IMR-90 (cell line): ENCODE results near the gene GNA14. TPM values are rescaled to one million over a fixed set of nuclear protein-coding genes. Genes with fewer than 3 reads are reported as not detected.

ENCODE experiments used
- ATAC-seq: fragments of 200-7000 bp; cut with Tn5 transposase; 2 replicates; pipeline ENCODE4 v1.9.1; 2020; ENCODE audit warnings: low read depth, mild to moderate bottlenecking, moderate library complexity
- BruUV-seq: library from RNA; stranded (reverse); fragments of 400-500 nt; replicated peaks from 2 replicates; lab custom pipeline; 2021; lab: Mats Ljungman, UMichigan
- CTCF ChIA-PET: fragments of 300-600 bp; formaldehyde crosslinking; extraction: SDS; loops from one replicate; lab custom pipeline; 2021; ENCODE audit warnings: antibody characterized with exemption; lab: Yijun Ruan, JAX
- POLR2A ChIA-PET: fragments of 300-600 bp; sonication (Branson Sonifier 250); formaldehyde crosslinking; loops from one replicate; lab custom pipeline; 2022; ENCODE audit warnings: antibody characterized with exemption; ENCODE audit not compliant: unreplicated experiment; lab: Charles Lee
- DNase-seq: peaks from one replicate; pipeline ENCODE4 v3.0.0; 2013
- H2AFZ ChIP-seq: replicated peaks from 2 replicates; pipeline ENCODE3; 2013; ENCODE audit warnings: low read length, mild to moderate bottlenecking; ENCODE audit not compliant: poor library complexity
- H2AK5ac ChIP-seq: 2 replicates; pipeline ENCODE4 v1.6.1; 2013; ENCODE audit warnings: low read depth, low read length, inconsistent platforms
- H2AK9ac ChIP-seq: replicated peaks from 2 replicates; pipeline ENCODE3; 2013; ENCODE audit warnings: mild to moderate bottlenecking, low read depth, low read length, moderate library complexity; ENCODE audit not compliant: poor library complexity
- H2BK120ac ChIP-seq: 2 replicates; pipeline ENCODE4 v1.6.1; 2013; ENCODE audit warnings: low read depth, low read length, inconsistent platforms
- H2BK15ac ChIP-seq: 3 replicates; pipeline ENCODE4 v1.6.1; 2013; ENCODE audit warnings: low read depth, low read length, inconsistent platforms
- H2BK20ac ChIP-seq: 2 replicates; pipeline ENCODE4 v1.6.1; 2013; ENCODE audit warnings: low read depth, mild to moderate bottlenecking, inconsistent platforms, low read length, moderate library complexity
- H2BK5ac ChIP-seq: 2 replicates; pipeline ENCODE4 v1.6.1; 2013; ENCODE audit warnings: mild to moderate bottlenecking, low read depth, low read length, inconsistent platforms; ENCODE audit not compliant: poor library complexity, severe bottlenecking
- H3K14ac ChIP-seq: replicated peaks from 2 replicates; pipeline ENCODE4 v1.6.1; 2013; ENCODE audit warnings: low read depth, low read length, inconsistent platforms
- H3K18ac ChIP-seq: 2 replicates; pipeline ENCODE4 v1.6.1; 2013; ENCODE audit warnings: low read depth, low read length, control low read depth
- H3K23ac ChIP-seq: 2 replicates; pipeline ENCODE4 v1.6.1; 2013; ENCODE audit warnings: low read depth, low read length, inconsistent platforms
- H3K27ac ChIP-seq: 2 replicates; pipeline ENCODE4 v1.5.1; 2013; ENCODE audit warnings: mild to moderate bottlenecking, control low read depth, low read length; ENCODE audit not compliant: insufficient read depth
- H3K27me3 ChIP-seq: 2 replicates; pipeline ENCODE4 v1.6.1; 2013; ENCODE audit warnings: low read length; ENCODE audit not compliant: control insufficient read depth, insufficient read depth
- H3K36me3 ChIP-seq: 2 replicates; pipeline ENCODE4 v1.6.1; 2013; ENCODE audit warnings: low read length, mixed read lengths; ENCODE audit not compliant: control insufficient read depth, insufficient read depth
- H3K4ac ChIP-seq: 2 replicates; pipeline ENCODE4 v1.6.1; 2013; ENCODE audit warnings: low read depth, low read length, inconsistent platforms
- H3K4me1 ChIP-seq: 2 replicates; pipeline ENCODE4 v1.6.1; 2013; ENCODE audit warnings: low read length, mixed read lengths; ENCODE audit not compliant: control insufficient read depth, insufficient read depth
- H3K4me2 ChIP-seq: 2 replicates; pipeline ENCODE4 v1.6.1; 2013; ENCODE audit warnings: low read depth, mild to moderate bottlenecking, control low read depth, low read length, moderate library complexity
- H3K4me3 ChIP-seq: 2 replicates; pipeline ENCODE4 v1.5.1; 2013; ENCODE audit warnings: low read depth, mild to moderate bottlenecking, control low read depth, low read length, moderate library complexity; ENCODE audit not compliant: insufficient read depth
- H3K56ac ChIP-seq: 2 replicates; pipeline ENCODE4 v1.6.1; 2013; ENCODE audit warnings: low read length, inconsistent platforms; ENCODE audit not compliant: insufficient read depth; ENCODE audit errors: extremely low read depth
- H3K79me1 ChIP-seq, 2 experiments: 2 replicates each; pipeline ENCODE4 v1.6.1; 2013; ENCODE audit warnings: low read length in 2 of 2, inconsistent platforms in 1 of 2, low read depth in 1 of 2
- H3K9ac ChIP-seq: 2 replicates; pipeline ENCODE4 v1.6.1; 2013; ENCODE audit warnings: low read depth, low read length, control low read depth
- H3K9me1 ChIP-seq: 2 replicates; pipeline ENCODE4 v1.6.1; 2013; ENCODE audit warnings: low read length, inconsistent platforms; ENCODE audit not compliant: insufficient read depth
- H3K9me3 ChIP-seq: 2 replicates; pipeline ENCODE4 v1.6.1; 2013; ENCODE audit warnings: low read length; ENCODE audit not compliant: control insufficient read depth, insufficient read depth
- H4K20me1 ChIP-seq: 2 replicates; pipeline ENCODE4 v1.6.1; 2013; ENCODE audit warnings: low read length, inconsistent platforms; ENCODE audit not compliant: insufficient read depth
- H4K5ac ChIP-seq: 2 replicates; pipeline ENCODE4 v1.6.1; 2013; ENCODE audit warnings: mild to moderate bottlenecking, low read depth, low read length, control low read depth
- H4K8ac ChIP-seq, 2 experiments: 2 replicates each; pipeline ENCODE4 v1.6.1; 2013; ENCODE audit warnings: low read depth in 2 of 2, low read length in 2 of 2, control low read depth in 1 of 2, inconsistent platforms in 1 of 2
- H4K91ac ChIP-seq: 2 replicates; pipeline ENCODE4 v1.6.1; 2013; ENCODE audit warnings: low read depth, low read length, inconsistent platforms; ENCODE audit not compliant: insufficient read depth
- BHLHE40 ChIP-seq: fragments of 150-350 bp; IDR thresholded peaks from 2 replicates; pipeline ENCODE4 v1.6.1; 2016; ENCODE audit warnings: mild to moderate bottlenecking, low read depth, low read length
- CEBPB ChIP-seq: IDR thresholded peaks from 2 replicates; pipeline ENCODE4 v1.6.1; 2012; ENCODE audit warnings: low read depth, low read length, improper control_type of control experiment
- CTCF ChIP-seq: conservative IDR thresholded peaks from 2 replicates; pipeline ENCODE4 v1.5.1; 2012; ENCODE audit warnings: mild to moderate bottlenecking, low read depth, low read length, improper control_type of control experiment
- ELK1 ChIP-seq: fragments of 150-350 bp; IDR thresholded peaks from 2 replicates; pipeline ENCODE4 v1.6.1; 2016; ENCODE audit warnings: low read depth, mild to moderate bottlenecking, low read length, moderate library complexity, borderline replicate concordance
- FOS ChIP-seq: fragments of 150-350 bp; IDR thresholded peaks from 2 replicates; pipeline ENCODE4 v1.6.1; 2016; ENCODE audit warnings: low read depth, low read length
- MAZ ChIP-seq: IDR thresholded peaks from 2 replicates; pipeline ENCODE4 v1.6.1; 2012; ENCODE audit warnings: low read depth, mild to moderate bottlenecking, low read length, improper control_type of control experiment, moderate library complexity, borderline replicate concordance
- MXI1 ChIP-seq: IDR thresholded peaks from 2 replicates; pipeline ENCODE4 v1.6.1; 2012; ENCODE audit warnings: low read depth, mild to moderate bottlenecking, low read length, moderate library complexity, borderline replicate concordance
- RAD21 ChIP-seq: IDR thresholded peaks from 2 replicates; pipeline ENCODE4 v1.6.1; 2012; ENCODE audit warnings: low read length, improper control_type of control experiment
- RCOR1 ChIP-seq: IDR thresholded peaks from 2 replicates; pipeline ENCODE4 v1.6.1; 2012; ENCODE audit warnings: mild to moderate bottlenecking, low read length, improper control_type of control experiment; ENCODE audit not compliant: insufficient replicate concordance
- USF2 ChIP-seq: fragments of 150-350 bp; IDR thresholded peaks from 2 replicates; pipeline ENCODE4 v1.6.1; 2017; ENCODE audit warnings: mild to moderate bottlenecking, antibody characterized with exemption, low read length, low read depth
- WGBS, 2 experiments: methylation state at CpG; one replicate each; pipeline versions ENCODE4 v1.1.5 to v1.1.7; 2013; ENCODE audit warnings: missing lambda C conversion rate in 2 of 2; ENCODE audit not compliant: insufficient read length in 1 of 2; ENCODE audit errors: extremely low coverage in 2 of 2; 5-methylcytosine and 5-hydroxymethylcytosine counted together
- dilution Hi-C: fragments of 300-500 bp; cut with HindIII; formaldehyde crosslinking; loops from one replicate; pipeline ENCODE4 v1.14.3; 2018; ENCODE audit warnings: low sequenced_read_pairs; ENCODE audit not compliant: unreplicated experiment
- in situ Hi-C: fragments of 300-500 bp; cut with MboI; formaldehyde crosslinking; loops from 3 replicates; pipeline ENCODE4 v1.14.3; 2019; ENCODE audit warnings: low sequenced_read_pairs, inconsistent platforms, mixed read lengths
- intact Hi-C: fragments of 100-400 bp; cut with micrococcal nuclease; formaldehyde crosslinking; loops from 2 replicates; pipeline ENCODE4 v1.10.0; 2022
- polyA plus RNA-seq, 3 experiments: library from polyadenylated mRNA; depleted of rRNA; stranded (reverse); fragments of >200 nt; gene quantifications; 2 replicates each; pipeline ENCODE4 v1.2.3, GENCODE V29; 2012; ENCODE audit warnings: low replicate concordance in 1 of 3
- total RNA-seq: library from RNA; depleted of rRNA; stranded (reverse); fragments of >200 nt; gene quantifications from 2 replicates; pipeline ENCODE4 v1.2.3, GENCODE V29; 2012

The GNA14 gene
- total and polyA plus RNA-seq, 2 of the 4 experiments (the other 2 are of a cell fraction): under 0.01 to 0.03 TPM

- Histone ChIP-seq H3K79me1 (no peaks in the 10 kb centered on the region), H4K8ac (no peak overlapping the region), H3K36me3 (no peaks in the 10 kb centered on the region), H3K9ac (no peak overlapping the region), H2AFZ (no peak overlapping the region), H2AK5ac (no peak overlapping the region), H4K5ac (no peak overlapping the region), H3K4me3 (no peak overlapping the region), H2BK5ac (no peak overlapping the region), H3K4me2 (no peak overlapping the region), H3K4ac (no peak overlapping the region), H3K4me1 (no peaks in the 10 kb centered on the region; the same call in 1 of the 2 replicates), H4K91ac (no peak overlapping the region), H3K18ac (no peak overlapping the region), H2BK20ac (no peak overlapping the region), H3K9me1 (no peaks in the 10 kb centered on the region), H3K9me3 (no peaks in the 10 kb centered on the region), H2AK9ac (no peak overlapping the region), H3K27me3 (peaks cover 3% of the 10 kb centered on the region), H2BK120ac (no peak overlapping the region), H3K14ac (no peak overlapping the region), H3K23ac (no peak overlapping the region), H2BK15ac (no peak overlapping the region), H3K27ac (no peak overlapping the region), H3K56ac (no peak overlapping the region), H4K20me1 (no peaks in the 10 kb centered on the region)
- intact Hi-C loops (no loop called here), in situ Hi-C loops (no loop called here), dilution Hi-C loops (no loop called here)
- TF ChIP-seq ELK1 (no peak), MAZ (no peak), BHLHE40 (no peak), CEBPB (no peak), RCOR1 (no peak), USF2 (no peak), RAD21 (no peak), CTCF (no peak), FOS (no peak), MXI1 (no peak)
- CTCF ChIA-PET: no interaction called here
- DNase-seq: no peak
- no TSS peak for BruUV-seq
- POLR2A ChIA-PET: no interaction called here
- no CpG with 5 or more reads among the region's 4 CpGs for WGBS, 2 experiments
- no peak for ATAC-seq
Measured at GRCh38 chr9:77672183-77672582, 24.1 kb upstream of the GNA14 start.
